Right lobe of liver (tissue), 4 donors: ENCODE data around the gene DMP1.

Experiments used
- CTCF ChIP-seq, 4 donors: fragments of 200-600 bp in 3 of 4; fragments of 450-650 bp in 1 of 4; IDR thresholded peaks; one replicate each; pipeline versions ENCODE4 v1.5.1 to v1.8.0; 2016 to 2022; ENCODE audit warnings: antibody characterized with exemption in 4 of 4, mild to moderate bottlenecking in 2 of 4
- POLR2A ChIP-seq: fragments of 450-650 bp; IDR thresholded peaks from one replicate; pipeline ENCODE4 v1.6.1; 2017; ENCODE audit warnings: antibody characterized with exemption, mild to moderate bottlenecking
- donor health status: DM: no; HTN: no; CAD: no.
- donor health status: DM: no; HTN: no; CAD: no.
- donor health status: DM: no; HTN: yes; CAD: no.

DNA sequence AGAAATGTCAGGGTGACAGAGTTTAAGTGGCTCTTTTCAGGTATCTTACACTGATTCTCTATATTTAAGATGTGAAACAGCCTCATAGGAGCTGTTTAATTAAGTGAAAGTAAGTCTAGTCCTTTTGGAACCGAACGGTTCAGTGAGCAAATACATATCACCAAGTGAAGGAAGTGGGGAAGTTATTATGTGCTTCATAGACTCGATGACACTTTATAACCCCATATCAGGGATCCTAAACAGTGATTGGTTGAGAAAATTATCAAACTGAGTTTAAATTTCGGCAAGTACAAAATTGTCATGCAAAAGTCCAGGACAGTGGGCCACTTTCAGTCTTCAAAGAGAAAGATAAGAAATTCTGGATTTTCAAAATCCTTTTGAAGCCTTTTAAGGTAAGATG is 41.9 kb upstream of the DMP1 start, which contains the start of gene DSPP:
- TF ChIP-seq CTCF (IDR thresholded peaks at IDR 0.05) (no peak), POLR2A (no peak)
